ENCODE data around the gene CCDC8.

GRCh38 chr19:46447824-46448223, 34.5 kb upstream of the CCDC8 start:
- no peak for TF ChIP-seq CTCF (IDR thresholded peaks at IDR 0.05)
- TF ChIP-seq ZFX (IDR thresholded peaks at IDR 0.05; ENCODE audit: borderline replicate concordance): no peak
